Panc1 (cell line): ENCODE measurements around the gene AMHR2. TPM values are rescaled to one million over a fixed set of nuclear protein-coding genes. Genes with fewer than 3 reads are reported as not detected.
"Not testable (repeated sequence)": the region's sequence is repeated elsewhere in the genome, so short reads cannot be mapped to it uniquely, and the experiment has no call there.

ENCODE experiments used
- ATAC-seq: fragments of 200-7000 bp; cut with Tn5 transposase; 2 replicates; pipeline ENCODE4 v1.9.1; 2020; ENCODE audit warnings: mild to moderate bottlenecking, moderate library complexity
- BruUV-seq: library from RNA; stranded (reverse); fragments of 400-500 nt; replicated peaks from 2 replicates; lab custom pipeline; 2021; lab: Mats Ljungman, UMichigan
- CTCF ChIA-PET: fragments of 300-600 bp; sonication (Branson Sonifier 250); formaldehyde crosslinking; loops from one replicate; lab custom pipeline; 2022; ENCODE audit warnings: antibody characterized with exemption; lab: Charles Lee
- POLR2A ChIA-PET: fragments of 300-600 bp; sonication (Branson Sonifier 250); formaldehyde crosslinking; loops from one replicate; lab custom pipeline; 2022; ENCODE audit warnings: antibody characterized with exemption; lab: Charles Lee
- DNase-seq: peaks from one replicate; pipeline ENCODE4 v3.0.0-alpha.2; 2010; ENCODE audit warnings: low read depth, low spot score
- H3K27ac ChIP-seq: 2 replicates; pipeline ENCODE4 v1.5.1; 2011; ENCODE audit warnings: mild to moderate bottlenecking, low read length, inconsistent platforms
- H3K27me3 ChIP-seq: fragments of 200-500 bp; sonication (Bioruptor generic); 2 replicates; pipeline ENCODE4 v1.6.0; 2014; ENCODE audit warnings: low read length, inconsistent platforms; ENCODE audit not compliant: control insufficient read depth, insufficient read depth
- H3K36me3 ChIP-seq: fragments of 200-500 bp; sonication (Bioruptor generic); 2 replicates; pipeline ENCODE4 v1.5.1; 2014; ENCODE audit warnings: inconsistent platforms, mild to moderate bottlenecking, low read length, moderate library complexity; ENCODE audit not compliant: control insufficient read depth, insufficient read depth
- H3K4me1 ChIP-seq: 2 replicates; pipeline ENCODE4 v1.5.1; 2011; ENCODE audit warnings: inconsistent platforms, mild to moderate bottlenecking, low read length, moderate library complexity; ENCODE audit not compliant: control insufficient read depth, insufficient read depth
- H3K4me3 ChIP-seq, 2 experiments: 2 replicates each; pipeline ENCODE4 v1.5.1; 2011 to 2012; ENCODE audit warnings: low read depth in 2 of 2, low read length in 2 of 2, mild to moderate bottlenecking in 2 of 2, inconsistent platforms in 1 of 2, moderate library complexity in 1 of 2
- H3K9me3 ChIP-seq: fragments of 200-500 bp; sonication (Bioruptor generic); 2 replicates; pipeline ENCODE4 v1.5.1; 2014; ENCODE audit warnings: low read depth, mild to moderate bottlenecking, inconsistent platforms, low read length, moderate library complexity; ENCODE audit not compliant: control insufficient read depth, insufficient read depth
- POLR2AphosphoS5 ChIP-seq: IDR thresholded peaks from 2 replicates; pipeline ENCODE4 v1.6.1; 2012; ENCODE audit warnings: mild to moderate bottlenecking, low read depth, low read length, moderate library complexity
- SIN3A ChIP-seq: IDR thresholded peaks from 2 replicates; pipeline ENCODE4 v1.6.1; 2012; ENCODE audit warnings: low read depth, mild to moderate bottlenecking, low read length, moderate library complexity, borderline replicate concordance; ENCODE audit not compliant: insufficient read depth
- TCF7L2 ChIP-seq: IDR thresholded peaks from 2 replicates; pipeline ENCODE4 v1.6.1; 2011; ENCODE audit warnings: mild to moderate bottlenecking, low read depth, low read length, inconsistent platforms
- in situ Hi-C: cut with HindIII; loops from 2 replicates; pipeline ENCODE4 v1.10.0; 2016; ENCODE audit warnings: low sequenced_read_pairs, low pct_unique_long_range_greater_than_20kb
- intact Hi-C: fragments of 100-400 bp; cut with micrococcal nuclease; formaldehyde crosslinking; loops from one replicate; pipeline ENCODE4 v1.10.0; 2022; ENCODE audit not compliant: unreplicated experiment
- total RNA-seq: library from RNA; stranded (reverse); gene quantifications from one replicate; pipeline ENCODE4 v1.2.1, GENCODE V29; 2021; ENCODE audit not compliant: unreplicated experiment
- TF ChIP-seq, protein P1 (sequence below): fragments of 450-650 bp; IDR thresholded peaks from 2 replicates; pipeline ENCODE4 v1.5.1; 2017; ENCODE audit warnings: mild to moderate bottlenecking
- TF ChIP-seq, protein P2 (sequence below), 2 experiments: IDR thresholded peaks; 2 replicates each; pipeline ENCODE4 v1.6.1; 2011 to 2012; ENCODE audit warnings: low read depth in 2 of 2, control low read depth in 1 of 2, low read length in 1 of 2, mild to moderate bottlenecking in 1 of 2, moderate library complexity in 1 of 2; ENCODE audit not compliant: insufficient read depth in 1 of 2

Gene AMHR2
- total RNA-seq, 1 experiment from 2014 or later: 0.13 TPM

- BruUV-seq: no TSS peak
- TF ChIP-seq TCF7L2: no peak
- no peak for TF ChIP-seq POLR2AphosphoS5
- TF ChIP-seq, protein P1, sequence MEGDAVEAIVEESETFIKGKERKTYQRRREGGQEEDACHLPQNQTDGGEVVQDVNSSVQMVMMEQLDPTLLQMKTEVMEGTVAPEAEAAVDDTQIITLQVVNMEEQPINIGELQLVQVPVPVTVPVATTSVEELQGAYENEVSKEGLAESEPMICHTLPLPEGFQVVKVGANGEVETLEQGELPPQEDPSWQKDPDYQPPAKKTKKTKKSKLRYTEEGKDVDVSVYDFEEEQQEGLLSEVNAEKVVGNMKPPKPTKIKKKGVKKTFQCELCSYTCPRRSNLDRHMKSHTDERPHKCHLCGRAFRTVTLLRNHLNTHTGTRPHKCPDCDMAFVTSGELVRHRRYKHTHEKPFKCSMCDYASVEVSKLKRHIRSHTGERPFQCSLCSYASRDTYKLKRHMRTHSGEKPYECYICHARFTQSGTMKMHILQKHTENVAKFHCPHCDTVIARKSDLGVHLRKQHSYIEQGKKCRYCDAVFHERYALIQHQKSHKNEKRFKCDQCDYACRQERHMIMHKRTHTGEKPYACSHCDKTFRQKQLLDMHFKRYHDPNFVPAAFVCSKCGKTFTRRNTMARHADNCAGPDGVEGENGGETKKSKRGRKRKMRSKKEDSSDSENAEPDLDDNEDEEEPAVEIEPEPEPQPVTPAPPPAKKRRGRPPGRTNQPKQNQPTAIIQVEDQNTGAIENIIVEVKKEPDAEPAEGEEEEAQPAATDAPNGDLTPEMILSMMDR: no peak
- no peak for TF ChIP-seq SIN3A
- TF ChIP-seq, protein P2, sequence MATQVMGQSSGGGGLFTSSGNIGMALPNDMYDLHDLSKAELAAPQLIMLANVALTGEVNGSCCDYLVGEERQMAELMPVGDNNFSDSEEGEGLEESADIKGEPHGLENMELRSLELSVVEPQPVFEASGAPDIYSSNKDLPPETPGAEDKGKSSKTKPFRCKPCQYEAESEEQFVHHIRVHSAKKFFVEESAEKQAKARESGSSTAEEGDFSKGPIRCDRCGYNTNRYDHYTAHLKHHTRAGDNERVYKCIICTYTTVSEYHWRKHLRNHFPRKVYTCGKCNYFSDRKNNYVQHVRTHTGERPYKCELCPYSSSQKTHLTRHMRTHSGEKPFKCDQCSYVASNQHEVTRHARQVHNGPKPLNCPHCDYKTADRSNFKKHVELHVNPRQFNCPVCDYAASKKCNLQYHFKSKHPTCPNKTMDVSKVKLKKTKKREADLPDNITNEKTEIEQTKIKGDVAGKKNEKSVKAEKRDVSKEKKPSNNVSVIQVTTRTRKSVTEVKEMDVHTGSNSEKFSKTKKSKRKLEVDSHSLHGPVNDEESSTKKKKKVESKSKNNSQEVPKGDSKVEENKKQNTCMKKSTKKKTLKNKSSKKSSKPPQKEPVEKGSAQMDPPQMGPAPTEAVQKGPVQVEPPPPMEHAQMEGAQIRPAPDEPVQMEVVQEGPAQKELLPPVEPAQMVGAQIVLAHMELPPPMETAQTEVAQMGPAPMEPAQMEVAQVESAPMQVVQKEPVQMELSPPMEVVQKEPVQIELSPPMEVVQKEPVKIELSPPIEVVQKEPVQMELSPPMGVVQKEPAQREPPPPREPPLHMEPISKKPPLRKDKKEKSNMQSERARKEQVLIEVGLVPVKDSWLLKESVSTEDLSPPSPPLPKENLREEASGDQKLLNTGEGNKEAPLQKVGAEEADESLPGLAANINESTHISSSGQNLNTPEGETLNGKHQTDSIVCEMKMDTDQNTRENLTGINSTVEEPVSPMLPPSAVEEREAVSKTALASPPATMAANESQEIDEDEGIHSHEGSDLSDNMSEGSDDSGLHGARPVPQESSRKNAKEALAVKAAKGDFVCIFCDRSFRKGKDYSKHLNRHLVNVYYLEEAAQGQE (IDR thresholded peaks at IDR 0.05; ENCODE audit: insufficient read depth in 1 of 2, low read depth in 2 of 2, low read length in 1 of 2): no peak
- Histone ChIP-seq H3K4me1 (peaks cover 8% of the 10 kb centered on the region), H3K36me3 (peaks cover 24% of the 10 kb centered on the region), H3K4me3 (no peak overlapping the region), H3K9me3 (no peaks in the 10 kb centered on the region), H3K27me3 (no peaks in the 10 kb centered on the region), H3K27ac (no peak overlapping the region)
- ATAC-seq (no peak), DNase-seq (no peak)
- ChIA-PET CTCF (interaction anchor here (0.6 kb wide), 1 partner anchor 16 kb away, joined by 4 read pairs; no protein-coding TSS in a partner anchor), POLR2A (no interaction called here)
- in situ Hi-C loops: no loop called here
- intact Hi-C loops: no loop called here
Observed at GRCh38 chr12:53414756-53415417, 8.8 kb upstream of the AMHR2 start.

GRCh38 chr12:53415752-53416389, 7.8 kb upstream of the AMHR2 start:
- POLR2A ChIA-PET, in situ Hi-C loops, H3K27ac ChIP-seq: not testable (repeated sequence)

More at GRCh38 chr12:53415752-53416389, 7.8 kb upstream of the AMHR2 start:
- H3K27me3 ChIP-seq, BruUV-seq, CTCF ChIA-PET, H3K4me3 ChIP-seq, DNase-seq, H3K9me3 ChIP-seq, intact Hi-C loops: not testable (repeated sequence)
- H3K36me3 ChIP-seq: peaks cover 22% of the 10 kb centered on the region
- peaks cover 16% of the 10 kb centered on the region for H3K4me1 ChIP-seq
- ATAC-seq: peak; percentile 27; the same call in 1 of the 2 replicates
